GM19463 (cell line): ENCODE data around the gene TCEA2.

Source experiments
- ATAC-seq: cut with Tn5 transposase; IDR thresholded peaks from one replicate; pipeline ENCODE4 v1.9.1; 2021; ENCODE audit warnings: mild to moderate bottlenecking, moderate library complexity; ENCODE audit not compliant: unreplicated experiment

The TCEA2 gene

DNA sequence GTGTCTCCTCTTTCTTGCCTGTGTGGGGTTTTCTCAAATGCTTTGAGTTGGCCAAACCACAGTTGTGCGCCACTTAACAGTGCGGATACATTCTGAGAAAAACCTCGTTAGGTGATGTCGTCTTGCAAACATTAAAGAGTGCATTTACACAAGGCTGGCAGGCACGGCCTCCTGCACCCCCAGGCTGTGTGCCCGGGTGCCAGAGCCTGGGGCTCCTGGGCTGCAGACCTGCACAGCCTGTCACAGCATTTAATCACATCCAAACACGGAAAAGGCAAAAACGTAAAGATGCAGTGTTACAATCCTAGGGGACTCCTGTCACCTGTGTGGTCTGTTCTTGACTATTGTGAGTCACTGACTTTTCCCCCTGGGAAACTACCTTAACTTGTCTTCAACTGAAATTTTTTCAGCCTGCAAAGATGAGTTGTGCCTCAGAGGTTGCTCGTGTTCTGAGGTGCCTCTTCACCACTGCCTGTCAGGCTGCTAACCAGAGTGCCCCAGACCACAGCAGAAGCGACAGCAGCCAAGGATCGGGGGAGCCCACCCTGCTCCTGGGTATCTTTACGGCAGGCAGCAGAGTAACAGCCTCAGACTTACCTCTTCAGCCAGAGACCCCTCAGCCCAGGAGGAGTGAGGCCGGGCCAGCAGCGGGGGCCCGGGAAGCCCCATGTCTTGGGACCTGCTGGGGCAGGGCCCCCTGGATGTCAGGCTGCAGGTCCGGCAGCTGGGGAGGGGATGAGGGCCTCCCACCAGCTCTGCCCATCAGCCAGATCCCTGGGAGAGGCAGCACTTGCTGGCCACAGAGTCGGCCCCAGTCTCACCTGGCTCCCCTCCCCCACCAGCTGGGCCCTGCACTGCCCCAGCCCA lies 27.7 kb upstream of the TCEA2 start:
- ATAC-seq = no peak

DNA sequence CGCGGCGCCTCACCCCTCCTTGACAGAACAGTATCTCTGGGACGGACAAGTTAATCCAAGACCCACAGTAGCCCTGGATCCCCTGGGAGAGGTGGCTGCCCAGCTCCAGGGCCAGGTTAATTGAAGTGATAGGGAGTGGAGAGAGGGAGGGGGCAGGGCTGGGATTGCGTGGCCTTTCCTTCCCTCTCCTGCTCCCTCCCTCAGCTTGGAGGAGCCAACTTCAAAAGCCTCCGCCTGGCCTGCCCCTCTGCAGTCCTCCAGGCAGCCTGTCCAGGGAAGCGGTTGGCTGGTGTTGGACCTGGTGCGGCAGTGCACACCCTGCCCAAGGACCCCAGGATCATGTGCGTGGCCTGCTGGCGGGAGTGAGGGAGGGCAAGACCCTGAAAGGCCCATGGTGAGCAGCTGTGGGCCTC lies 27.1 kb upstream of the TCEA2 start, which contains the start of gene C20orf204:
C20orf204 (plus strand) TSS at position 250 of the 413 bp plus-strand sequence; CDS start at position 392, 142 bp downstream.
- ATAC-seq = no peak

DNA sequence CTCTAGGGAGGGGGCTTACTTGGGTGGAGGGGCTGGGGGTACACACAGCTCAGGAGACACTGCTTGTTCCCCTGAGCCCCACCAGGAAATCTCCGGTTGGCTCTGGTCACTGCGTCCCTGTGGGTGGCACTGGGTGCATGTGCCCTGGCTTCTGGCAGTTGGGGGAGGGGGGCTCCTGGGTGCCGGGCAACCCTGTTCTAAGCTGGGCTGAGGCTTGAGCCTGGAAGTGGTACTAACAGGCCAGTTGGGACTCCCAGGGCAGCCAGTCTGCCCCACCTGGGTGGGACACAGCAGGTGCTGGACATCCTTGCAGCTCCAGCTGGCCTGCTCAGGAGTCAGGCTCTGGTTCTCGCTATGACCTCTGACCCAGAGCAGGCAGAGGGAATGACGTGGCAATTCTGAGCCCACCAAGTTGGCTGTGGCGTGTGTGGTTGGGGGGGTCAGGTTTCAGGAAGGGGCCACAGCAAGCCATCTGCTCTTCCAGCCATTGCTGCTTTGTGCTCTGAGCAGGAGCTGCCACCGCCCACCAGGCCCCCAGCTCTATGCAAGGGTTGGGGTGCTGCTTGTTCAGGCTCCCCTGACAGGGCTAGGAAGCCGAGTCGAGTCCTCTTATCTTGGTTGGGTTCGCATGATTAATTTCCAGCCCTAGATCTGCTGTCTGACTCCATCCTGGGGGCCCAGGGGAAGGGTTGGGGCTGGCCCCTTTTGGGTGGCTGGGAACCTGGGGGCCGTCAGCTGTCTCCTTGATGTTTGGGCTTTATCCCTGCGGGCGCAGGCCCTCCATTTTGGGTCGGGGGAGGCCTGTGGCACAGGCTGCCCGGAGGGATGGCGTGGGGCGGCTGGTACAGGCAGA lies 26.4 kb upstream of the TCEA2 start:
- ATAC-seq = no peak

DNA sequence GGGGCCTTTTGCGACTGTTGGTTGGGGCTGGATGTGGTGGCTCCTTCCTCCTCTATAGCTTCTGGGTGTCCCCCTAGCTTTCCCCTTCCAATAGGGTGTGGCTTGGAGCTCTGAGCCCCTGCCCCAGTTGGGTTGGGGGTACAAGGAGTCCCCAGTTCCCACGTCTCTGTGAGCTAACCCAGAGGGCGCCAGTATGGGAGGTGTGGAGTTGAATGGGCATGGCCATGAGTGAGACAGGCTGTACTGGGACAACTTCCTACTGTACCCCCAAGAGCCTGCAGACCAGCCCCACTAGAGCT lies 25.9 kb upstream of the TCEA2 start:
- no peak for ATAC-seq

DNA sequence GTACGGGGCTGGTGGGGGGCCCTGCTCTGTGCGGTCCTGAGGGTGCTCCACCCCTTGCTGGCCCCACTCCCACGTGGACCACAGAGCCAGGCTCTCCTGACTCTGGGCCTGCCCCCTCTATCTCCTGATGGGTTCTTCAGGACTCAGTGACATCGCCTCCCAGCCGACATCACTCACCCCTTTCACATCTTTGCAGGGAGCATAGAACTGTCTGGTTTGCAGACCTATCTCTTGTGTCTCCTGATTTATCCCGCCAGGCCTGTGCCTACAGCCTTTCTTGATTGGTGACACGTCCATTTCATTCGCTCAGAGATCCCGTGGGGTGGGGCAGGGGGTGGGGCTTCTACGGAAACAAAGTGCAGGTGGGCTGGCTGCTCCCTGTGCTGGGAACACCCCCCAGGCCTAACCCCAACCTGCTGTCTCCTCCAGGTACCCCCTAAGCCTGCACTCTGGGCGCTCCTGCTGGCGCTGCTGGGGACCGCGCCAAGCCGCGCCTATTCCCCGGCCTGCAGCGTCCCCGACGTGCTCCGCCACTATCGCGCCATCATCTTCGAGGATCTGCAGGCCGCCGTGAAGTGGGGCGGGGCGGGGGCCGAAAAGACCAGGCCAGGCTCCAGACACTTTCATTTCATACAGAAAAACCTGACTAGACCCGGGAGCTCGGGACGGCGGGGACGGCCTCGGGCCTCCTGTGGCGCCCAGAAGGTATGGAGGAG lies 25.3 kb upstream of the TCEA2 start:
- no peak for ATAC-seq

DNA sequence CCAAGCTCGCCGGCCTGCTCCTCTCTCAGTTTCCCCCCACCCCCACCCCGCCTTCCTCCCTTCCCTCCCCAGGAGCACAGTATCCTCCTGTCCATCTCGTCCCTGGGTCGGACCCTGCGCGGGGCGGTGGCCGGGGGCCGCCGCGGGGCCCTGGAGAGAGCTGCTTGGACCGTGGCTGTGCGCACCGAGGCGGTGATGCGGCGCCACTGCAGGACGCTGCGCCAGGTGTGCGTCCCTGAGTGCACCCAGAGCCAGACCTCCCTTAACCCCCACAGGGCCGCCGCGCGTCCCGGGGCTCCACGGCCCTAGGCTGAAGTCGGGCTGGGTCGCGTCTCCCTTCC lies 24.8 kb upstream of the TCEA2 start:
- peak; percentile 29 for ATAC-seq

DNA sequence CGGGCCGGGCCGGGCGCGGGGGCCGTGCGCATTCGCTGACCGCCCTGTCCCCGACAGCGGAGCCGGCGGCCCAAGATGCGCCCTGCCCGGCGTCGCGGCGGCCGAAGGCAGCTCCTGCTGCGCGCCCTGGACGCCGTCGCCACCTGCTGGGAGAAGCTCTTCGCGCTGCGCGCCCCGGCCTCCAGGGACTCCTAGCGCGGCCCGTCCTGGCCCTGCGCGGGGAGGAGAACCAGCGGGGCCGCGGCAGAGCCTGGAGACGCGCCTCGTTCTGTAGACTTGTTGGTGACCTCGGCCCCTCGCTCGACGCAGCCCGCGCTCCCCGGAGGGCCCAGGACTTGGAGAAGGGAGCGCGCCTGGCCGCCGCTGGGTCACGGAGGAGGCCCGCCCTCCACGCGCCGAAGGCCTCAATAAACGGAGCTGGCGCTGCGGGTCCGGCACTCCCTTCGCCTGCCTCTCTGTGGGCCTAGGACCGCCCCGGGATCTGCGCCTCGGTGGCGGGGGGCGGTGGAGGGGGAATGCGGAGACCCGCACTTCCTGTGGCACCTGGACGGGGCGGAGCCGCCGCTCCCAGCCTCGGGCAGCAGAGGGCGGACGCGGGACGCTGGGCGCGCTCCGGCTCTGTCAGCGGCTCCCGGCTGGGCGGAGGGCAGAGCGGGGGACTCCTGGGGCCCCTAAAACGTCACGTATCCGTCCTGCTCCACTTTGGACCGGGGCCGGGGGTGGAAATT lies 24.3 kb upstream of the TCEA2 start:
- ATAC-seq = peak; percentile 60

DNA sequence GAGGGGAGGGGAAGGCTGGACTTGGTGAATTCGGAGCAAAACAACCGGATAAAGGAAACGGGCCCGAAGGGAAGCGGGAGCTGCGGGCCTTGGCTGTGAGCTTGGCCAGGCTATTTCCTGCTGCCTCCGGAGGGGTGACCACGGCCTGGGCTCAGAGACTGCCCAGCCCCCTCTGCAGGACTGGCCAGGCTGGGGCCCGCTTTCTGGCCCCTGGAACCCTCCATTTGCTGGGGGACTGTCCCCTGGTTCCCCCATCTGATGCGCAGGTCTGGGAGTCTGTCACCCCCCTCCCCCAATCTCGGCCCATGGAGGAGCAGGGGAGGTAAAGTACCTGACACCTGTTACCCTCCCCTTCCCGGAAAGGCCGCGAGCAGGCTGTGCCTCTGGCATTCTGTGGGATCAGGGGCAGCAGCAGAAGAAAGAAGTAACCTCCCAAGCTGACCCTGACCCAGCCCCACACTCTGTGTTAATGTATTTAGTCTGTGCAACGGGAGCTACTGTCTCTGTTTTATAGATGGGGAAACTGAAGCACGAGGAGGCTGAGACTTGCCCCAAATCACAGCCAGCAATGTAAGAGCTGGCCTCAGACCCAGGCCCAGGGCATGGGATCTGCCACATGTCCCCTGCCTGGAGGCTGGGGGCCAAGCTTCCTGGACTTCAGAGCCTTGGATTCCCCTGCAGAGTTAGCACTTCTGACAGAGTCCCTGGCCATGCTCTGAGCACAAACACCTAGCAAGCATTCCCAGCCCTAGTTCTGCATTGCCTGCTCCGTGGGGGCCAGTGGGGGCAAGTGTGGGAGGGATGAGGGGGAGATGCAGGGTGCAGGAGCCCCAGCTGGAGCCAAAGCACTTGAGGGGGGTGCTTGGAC lies 23.5 kb upstream of the TCEA2 start:
- no peak for ATAC-seq

DNA sequence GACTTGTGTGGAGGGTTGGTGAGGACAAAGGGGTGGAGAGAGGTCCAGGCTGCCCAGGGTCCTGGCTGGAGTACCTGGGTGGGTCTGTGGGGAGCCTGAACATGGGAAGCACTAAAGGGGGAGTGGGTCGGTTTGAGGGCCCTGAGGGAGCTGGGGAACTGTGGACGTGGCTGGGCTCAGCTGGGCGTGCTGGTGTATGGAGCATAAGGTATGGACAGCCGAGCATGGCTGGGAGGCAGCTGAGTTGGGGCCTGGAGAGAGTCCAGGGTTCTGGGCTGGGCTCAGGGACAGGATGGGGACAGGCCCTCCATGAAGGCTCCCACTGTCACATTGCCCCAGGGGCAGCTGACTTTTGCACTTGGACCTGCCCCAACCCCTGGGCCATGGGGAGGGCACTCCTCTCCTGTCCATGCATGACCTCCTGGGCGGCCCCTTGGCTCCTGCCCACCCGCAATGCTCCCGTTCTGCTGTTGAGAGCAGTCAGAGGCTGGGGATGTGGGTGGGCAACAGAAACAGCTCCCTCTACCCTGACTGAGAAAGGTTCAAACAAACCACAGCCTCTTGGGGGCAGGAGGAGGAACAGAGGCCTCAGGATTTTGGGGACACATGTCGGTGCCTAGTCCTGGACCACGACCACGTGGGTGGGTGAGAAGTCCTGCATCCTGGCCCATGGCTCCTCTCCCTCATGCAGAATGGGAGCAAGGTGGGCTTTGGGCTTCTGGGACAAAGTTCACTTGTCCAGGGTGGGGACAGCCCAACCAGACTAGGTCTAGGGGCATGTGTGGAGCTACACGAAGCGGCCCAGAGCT lies 22.6 kb upstream of the TCEA2 start:
- ATAC-seq = no peak

DNA sequence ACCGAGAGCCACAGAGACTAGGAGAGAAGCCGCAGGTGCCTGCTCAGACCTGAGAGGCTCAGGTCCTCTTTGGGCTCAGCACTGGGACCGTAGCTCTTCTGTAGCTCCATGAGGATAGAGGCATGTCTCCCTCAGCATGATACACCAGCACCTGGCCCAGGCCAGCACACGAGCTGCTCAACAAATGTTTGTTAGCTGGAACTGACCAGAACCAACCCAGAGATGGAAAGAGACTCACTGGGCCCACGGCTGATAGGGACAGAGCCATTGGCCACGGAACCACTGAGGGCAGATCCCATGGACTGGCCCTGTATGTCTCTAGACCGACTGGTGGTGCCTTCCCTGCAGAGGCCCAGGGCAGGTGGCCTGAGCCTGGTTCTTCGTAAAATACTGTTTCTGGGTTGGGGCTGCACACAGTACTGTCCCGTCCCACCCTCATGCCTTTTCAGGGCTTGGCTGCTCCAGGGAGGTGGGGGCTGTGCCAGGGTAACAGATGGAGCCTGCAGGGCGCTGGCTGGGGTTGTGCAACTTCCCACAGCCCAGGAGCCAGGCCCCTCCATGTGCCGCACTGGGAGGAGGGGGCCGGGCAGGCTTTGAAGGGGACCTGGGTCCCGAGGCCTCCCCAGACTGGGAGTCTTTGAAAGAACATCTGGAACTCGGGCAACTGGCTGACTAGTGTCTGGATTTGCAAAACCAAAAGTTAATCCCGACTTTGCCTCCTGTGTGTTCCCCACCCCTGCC lies 21.8 kb upstream of the TCEA2 start:
- ATAC-seq = no peak

DNA sequence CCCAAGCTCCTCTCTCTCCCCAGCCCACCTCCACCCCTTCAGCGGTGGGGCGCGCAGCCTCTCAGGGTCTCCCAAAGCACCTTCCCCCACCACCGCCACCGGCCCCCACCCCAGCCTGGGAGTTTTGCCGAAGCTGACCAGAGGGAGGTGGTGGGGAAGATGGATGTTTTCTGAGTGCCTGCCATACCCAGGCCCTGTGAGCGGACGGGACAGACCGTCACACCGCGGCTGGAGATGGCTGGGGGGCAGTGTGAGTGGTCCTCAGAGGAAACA lies 21.3 kb upstream of the TCEA2 start:
- ATAC-seq = no peak

DNA sequence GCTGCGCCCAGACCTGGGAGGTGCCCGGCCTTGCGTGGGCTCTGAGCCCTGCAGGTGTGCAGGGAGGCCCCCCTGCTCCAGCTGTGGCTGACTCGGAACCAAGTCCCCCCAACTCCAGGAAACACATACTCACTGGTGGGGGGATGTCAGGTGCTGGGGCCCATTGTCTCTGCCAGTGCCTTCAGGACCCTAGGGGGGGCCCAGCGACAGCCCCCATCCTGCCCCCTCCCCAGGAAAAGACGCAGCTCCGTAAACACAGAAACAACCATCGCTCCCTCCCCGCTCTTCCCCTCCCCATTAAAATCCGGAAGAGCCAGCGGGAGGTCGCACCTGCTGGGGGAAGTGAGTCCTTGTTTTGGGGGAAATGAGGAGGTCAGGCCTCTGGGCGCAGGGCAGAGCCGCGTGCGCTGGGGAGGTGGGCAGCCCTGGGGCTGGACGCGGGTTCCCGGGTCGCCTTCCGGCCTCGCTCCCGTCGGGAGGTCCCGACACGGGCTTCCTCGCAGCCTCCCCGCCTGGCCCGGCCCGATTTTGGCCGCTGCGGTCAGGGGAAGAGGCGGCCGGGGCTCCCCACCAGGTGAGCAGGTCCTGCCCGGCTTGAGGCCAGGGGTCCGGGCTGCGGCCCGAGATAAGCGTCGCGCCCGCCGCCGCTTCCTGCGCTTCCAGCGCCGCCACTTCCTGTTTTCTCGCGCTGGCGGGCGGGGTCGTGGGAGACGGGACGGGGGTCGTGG lies 20.8 kb upstream of the TCEA2 start:
- ATAC-seq = no peak

DNA sequence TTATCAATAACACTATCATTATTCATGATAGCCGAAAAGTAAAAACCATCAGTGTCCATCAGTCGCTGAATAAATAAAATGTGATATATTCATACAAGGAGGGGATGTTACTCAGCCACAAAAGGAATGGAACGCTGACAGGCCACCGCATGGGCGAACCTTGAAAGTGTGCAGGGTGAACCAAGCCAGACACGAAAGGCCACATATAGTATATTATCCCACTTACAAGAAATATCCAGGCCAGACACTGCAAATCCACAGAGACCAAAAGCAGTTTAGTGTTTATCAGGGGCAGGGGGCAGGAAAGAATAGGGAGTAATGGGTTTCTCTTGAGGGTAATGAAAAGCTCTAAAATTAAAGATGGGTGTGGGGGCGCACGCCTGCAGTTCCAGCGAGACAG lies 19.2 kb upstream of the TCEA2 start:
- no peak for ATAC-seq

DNA sequence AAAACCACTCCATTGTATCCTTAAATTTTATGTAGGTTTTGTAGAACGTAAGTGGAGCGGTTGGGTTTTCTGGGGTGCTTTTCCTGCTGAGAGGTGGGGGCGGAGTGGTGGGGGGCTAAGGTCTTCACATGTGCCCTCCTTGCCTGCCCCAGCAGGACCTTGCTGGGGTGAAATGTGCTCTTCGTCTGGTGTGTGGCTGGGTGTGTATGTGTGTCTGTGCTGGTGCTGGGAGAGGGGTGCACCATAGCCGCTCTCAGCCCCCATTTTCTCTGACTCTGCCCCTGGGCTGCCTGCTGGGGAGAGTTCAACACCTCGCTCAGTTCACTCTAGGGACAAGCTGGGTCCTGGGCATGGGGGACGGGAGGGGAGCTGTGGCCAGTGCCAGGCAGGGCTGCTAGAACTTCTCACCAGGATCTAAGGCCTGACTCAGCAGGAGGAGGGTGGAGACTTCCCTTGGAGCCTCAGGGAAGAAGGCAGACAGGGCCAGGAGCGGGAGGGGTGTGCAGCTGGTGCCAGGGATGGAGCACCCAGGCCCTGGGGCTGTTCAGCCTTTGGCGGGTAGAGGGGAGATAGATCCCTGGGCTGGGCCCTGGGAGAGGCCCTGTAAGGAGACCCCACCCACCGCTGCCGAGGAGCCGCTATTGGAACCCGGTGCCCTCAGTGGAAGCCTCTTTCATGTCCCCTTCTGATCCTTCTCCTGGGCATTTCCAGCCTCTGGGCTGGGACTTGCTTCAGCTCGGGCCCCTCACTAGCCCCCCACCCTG lies 18.3 kb upstream of the TCEA2 start:
- no peak for ATAC-seq

DNA sequence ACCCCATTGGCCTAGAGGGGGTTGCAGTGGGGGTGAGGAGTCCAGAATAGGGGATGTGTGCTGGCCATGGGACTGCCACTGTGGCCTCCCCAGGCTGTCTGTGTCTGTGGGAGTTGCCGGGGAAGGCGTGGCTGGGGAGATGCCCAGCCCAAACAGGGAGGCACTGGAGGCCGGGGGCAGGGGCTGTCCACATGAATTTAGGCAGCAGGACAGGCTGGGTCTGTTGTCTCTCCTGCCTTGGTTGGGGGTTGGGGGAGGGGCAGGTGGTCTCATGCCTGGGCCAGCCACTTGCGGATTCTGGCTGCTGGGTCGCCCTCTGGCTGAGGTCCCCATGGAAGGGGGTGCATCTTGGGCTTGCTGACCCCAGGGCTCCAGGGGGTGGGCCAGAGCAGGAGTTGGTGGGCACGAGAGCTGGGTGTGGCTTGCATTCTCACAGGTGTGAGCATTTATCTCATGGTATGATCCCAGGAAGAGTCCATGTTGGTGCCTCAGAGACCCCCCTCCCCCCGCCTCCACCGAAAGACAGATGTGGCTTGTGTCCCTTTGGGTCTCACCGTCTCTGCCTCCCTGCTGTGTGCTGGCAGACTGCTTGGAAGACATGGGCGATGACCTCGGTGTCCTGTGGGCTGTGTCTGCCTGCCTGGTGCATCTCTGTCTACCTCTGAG lies 17.5 kb upstream of the TCEA2 start:
- no peak for ATAC-seq

DNA sequence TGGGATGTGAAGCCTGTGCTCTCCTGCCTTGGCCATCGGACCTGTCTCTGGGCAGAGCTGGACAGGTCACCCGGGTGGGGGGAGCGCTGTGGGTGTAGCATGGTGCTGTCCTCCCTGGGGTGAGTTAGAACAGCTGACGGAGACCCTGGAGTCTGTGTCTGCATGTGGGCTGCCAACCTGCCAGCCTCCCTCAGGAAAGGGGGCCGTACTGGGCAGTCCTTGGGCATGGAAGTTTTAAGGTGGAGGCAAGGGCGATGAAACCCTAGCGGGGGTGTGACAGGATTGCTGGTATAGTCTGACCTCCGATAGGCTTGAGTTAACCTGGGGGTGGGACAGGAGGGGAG lies 16.0 kb upstream of the TCEA2 start:
- ATAC-seq = no peak

DNA sequence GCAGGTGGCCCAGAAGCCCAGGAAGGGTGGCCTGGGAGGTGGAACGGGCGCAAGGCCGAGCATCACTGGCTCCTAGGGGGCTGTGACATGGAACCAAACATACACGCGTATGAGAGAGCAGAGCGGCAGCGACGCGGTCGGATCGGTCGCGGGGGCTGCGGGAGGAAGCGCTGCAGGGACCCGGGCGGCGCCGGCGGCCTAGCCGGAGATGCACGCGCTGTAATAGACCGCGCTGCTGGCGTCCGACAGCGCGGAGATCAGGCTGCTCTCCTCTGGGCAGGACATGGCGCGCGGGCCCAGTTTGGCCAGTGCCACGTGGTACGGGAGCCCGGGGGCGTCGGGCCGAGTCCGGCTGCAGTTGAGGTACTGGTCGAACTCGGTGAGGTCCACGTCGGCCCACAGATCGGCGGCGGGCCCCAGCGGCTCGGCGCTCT lies 15.0 kb upstream of the TCEA2 start:
- ATAC-seq = no peak
